ENCODE results near the gene SRF. TPM values are rescaled to one million over a fixed set of nuclear protein-coding genes. Genes with fewer than 3 reads are reported as not detected.

SRF gene
- total and polyA plus RNA-seq, 4 donors, result 2.0 to 11.7 (median 7.1) TPM

DNA sequence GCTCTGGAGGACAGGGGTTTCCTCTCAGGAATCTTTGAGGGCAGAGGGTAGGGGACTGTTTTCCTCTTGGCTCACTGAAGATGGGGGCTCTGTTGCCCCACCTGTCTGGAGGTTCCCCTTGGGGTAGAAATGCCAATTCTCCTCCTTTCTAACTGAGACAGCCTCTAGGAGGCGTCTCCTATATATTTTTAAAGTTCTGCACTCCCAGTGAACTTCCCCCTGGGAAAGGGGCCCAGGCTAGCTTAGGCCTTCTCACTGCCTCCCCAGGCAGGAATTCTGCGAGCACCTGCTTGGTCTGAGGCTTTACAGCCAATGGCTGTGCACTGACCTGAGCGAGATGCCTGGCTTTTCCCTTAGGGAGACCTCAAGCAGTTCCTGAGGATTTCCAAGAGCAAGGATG is 24.8 kb upstream of the SRF start:
- H3K27ac ChIP-seq (ENCODE audit: low read depth in 1 of 2, low read length in 2 of 2), result no peak overlapping the region
- TF ChIP-seq HNF4A (conservative IDR thresholded peaks at IDR 0.05), result no peak
- no peak for TF ChIP-seq TAF1 (conservative IDR thresholded peaks at IDR 0.05)
- no peak for TF ChIP-seq GABPA (IDR thresholded peaks at IDR 0.05 in 1 of 2, conservative IDR thresholded peaks at IDR 0.05 in 1 of 2)
- no peak for TF ChIP-seq HNF4G (IDR thresholded peaks at IDR 0.05)
- TF ChIP-seq NR2F2 (IDR thresholded peaks at IDR 0.05), result no peak
- TF ChIP-seq, protein P1, sequence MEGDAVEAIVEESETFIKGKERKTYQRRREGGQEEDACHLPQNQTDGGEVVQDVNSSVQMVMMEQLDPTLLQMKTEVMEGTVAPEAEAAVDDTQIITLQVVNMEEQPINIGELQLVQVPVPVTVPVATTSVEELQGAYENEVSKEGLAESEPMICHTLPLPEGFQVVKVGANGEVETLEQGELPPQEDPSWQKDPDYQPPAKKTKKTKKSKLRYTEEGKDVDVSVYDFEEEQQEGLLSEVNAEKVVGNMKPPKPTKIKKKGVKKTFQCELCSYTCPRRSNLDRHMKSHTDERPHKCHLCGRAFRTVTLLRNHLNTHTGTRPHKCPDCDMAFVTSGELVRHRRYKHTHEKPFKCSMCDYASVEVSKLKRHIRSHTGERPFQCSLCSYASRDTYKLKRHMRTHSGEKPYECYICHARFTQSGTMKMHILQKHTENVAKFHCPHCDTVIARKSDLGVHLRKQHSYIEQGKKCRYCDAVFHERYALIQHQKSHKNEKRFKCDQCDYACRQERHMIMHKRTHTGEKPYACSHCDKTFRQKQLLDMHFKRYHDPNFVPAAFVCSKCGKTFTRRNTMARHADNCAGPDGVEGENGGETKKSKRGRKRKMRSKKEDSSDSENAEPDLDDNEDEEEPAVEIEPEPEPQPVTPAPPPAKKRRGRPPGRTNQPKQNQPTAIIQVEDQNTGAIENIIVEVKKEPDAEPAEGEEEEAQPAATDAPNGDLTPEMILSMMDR (IDR thresholded peaks at IDR 0.05; ENCODE audit: low read depth, low read length, missing input control), result no peak
- no peak for TF ChIP-seq SP1 (IDR thresholded peaks at IDR 0.05)
- no peak for TF ChIP-seq RXRA (IDR thresholded peaks at IDR 0.05)
- TF ChIP-seq, protein P2, sequence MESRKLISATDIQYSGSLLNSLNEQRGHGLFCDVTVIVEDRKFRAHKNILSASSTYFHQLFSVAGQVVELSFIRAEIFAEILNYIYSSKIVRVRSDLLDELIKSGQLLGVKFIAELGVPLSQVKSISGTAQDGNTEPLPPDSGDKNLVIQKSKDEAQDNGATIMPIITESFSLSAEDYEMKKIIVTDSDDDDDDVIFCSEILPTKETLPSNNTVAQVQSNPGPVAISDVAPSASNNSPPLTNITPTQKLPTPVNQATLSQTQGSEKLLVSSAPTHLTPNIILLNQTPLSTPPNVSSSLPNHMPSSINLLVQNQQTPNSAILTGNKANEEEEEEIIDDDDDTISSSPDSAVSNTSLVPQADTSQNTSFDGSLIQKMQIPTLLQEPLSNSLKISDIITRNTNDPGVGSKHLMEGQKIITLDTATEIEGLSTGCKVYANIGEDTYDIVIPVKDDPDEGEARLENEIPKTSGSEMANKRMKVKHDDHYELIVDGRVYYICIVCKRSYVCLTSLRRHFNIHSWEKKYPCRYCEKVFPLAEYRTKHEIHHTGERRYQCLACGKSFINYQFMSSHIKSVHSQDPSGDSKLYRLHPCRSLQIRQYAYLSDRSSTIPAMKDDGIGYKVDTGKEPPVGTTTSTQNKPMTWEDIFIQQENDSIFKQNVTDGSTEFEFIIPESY (IDR thresholded peaks at IDR 0.05), result no peak
- TF ChIP-seq FOXA1 (IDR thresholded peaks at IDR 0.05), result no peak
- TF ChIP-seq RAD21 (IDR thresholded peaks at IDR 0.05), result no peak
- TF ChIP-seq YY1 (IDR thresholded peaks at IDR 0.05), result no peak
- TF ChIP-seq JUND (IDR thresholded peaks at IDR 0.05), result no peak
- TF ChIP-seq, protein P3, sequence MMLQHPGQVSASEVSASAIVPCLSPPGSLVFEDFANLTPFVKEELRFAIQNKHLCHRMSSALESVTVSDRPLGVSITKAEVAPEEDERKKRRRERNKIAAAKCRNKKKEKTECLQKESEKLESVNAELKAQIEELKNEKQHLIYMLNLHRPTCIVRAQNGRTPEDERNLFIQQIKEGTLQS (IDR thresholded peaks at IDR 0.05), result no peak
- H3K4me3 ChIP-seq (ENCODE audit: low read depth in 1 of 3, low read length in 3 of 3), result no peak overlapping the region
- no peaks in the 10 kb centered on the region for H3K9me3 ChIP-seq (ENCODE audit: control insufficient read depth in 4 of 4, low read length in 3 of 4)
- H3K4me1 ChIP-seq (ENCODE audit: control insufficient read depth in 4 of 4, insufficient read depth in 4 of 4, low read length in 3 of 4), result peaks cover 0 to 21% (median 15%) of the 10 kb centered on the region in 4 donors
- DNase-seq (ENCODE audit: low spot score), result no peak
- 86% methylated on average over 3 of the region's 3 CpGs for WGBS
- H3K27me3 ChIP-seq (ENCODE audit: control insufficient read depth in 4 of 4, insufficient read depth in 4 of 4, low read length in 3 of 4), result no peaks in the 10 kb centered on the region
- H3K36me3 ChIP-seq (ENCODE audit: control insufficient read depth in 4 of 4, insufficient read depth in 3 of 4, low read depth in 1 of 4, low read length in 3 of 4), result no peaks in the 10 kb centered on the region
- no peak overlapping the region for H3K9ac ChIP-seq (ENCODE audit: low read depth in 1 of 2, low read length in 2 of 2)

DNA sequence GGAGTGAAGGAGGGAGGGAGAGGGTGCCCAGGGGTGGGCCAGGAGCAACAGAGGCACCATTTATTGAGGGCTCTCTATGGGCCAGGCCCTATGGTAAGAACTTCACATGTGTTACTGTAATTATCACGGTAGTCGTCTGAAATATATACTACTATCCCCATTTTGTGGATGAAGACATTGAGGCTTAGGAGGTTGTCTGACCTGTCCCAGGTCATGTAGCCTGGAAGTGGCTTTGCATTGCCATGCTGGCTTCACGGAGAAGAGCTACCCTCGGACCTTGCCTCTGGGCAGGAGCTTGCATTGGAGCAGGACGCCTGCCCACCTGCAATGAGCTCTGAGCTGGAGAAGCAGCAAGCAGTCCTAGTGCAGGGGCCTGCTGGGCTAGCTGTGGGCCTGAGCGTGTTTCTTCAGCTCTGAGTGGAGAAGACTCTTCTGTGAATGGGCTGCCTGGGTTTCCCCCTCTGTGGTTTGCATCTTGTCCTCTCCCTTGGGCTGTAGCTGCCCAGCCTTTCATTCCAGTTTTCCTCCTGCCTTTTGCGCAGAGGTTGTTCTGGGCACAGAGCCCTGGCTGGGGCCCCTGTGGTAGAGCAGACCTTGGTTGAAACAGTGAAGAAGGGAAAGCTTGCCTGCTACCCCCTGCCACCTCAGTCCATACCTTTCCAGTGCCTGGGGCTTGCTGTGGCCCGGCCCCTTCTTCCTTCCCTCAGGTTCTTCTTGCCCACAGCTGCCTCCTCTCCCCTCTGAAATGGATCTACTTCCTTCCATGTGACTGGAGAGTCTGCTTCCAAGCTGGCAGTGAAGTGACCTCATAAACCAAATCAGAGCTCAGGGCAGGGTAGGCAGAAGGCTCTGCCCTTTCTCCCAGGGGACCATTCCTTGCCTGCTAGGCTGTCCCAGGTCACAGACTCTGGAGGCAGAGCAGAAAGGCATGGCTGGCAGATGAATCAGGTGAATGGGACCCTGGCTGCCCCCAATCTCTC is 24.1 kb upstream of the SRF start:
- WGBS, result 96% methylated on average over 8 of the region's 8 CpGs
- no peaks in the 10 kb centered on the region for H3K36me3 ChIP-seq (ENCODE audit: control insufficient read depth in 4 of 4, insufficient read depth in 3 of 4, low read depth in 1 of 4, low read length in 3 of 4)
- DNase-seq (ENCODE audit: low spot score), result no peak
- no peak overlapping the region for H3K9ac ChIP-seq (ENCODE audit: low read depth in 1 of 2, low read length in 2 of 2)
- H3K27me3 ChIP-seq (ENCODE audit: control insufficient read depth in 4 of 4, insufficient read depth in 4 of 4, low read length in 3 of 4), result no peaks in the 10 kb centered on the region
- no peak overlapping the region for H3K4me3 ChIP-seq (ENCODE audit: low read depth in 1 of 3, low read length in 3 of 3)
- H3K4me1 ChIP-seq (ENCODE audit: control insufficient read depth in 4 of 4, insufficient read depth in 4 of 4, low read length in 3 of 4), result peaks cover 0 to 21% (median 15%) of the 10 kb centered on the region in 4 donors
- no peak for TF ChIP-seq FOXA2 (IDR thresholded peaks at IDR 0.05)
- no peak for TF ChIP-seq RXRA (IDR thresholded peaks at IDR 0.05)
- no peak for TF ChIP-seq JUND (IDR thresholded peaks at IDR 0.05)
- no peak for TF ChIP-seq EGR1 (IDR thresholded peaks at IDR 0.05; ENCODE audit: low read depth in 2 of 2)
- TF ChIP-seq YY1 (IDR thresholded peaks at IDR 0.05), result no peak
- TF ChIP-seq, protein P3 (IDR thresholded peaks at IDR 0.05), result no peak
- H3K27ac ChIP-seq (ENCODE audit: low read depth in 1 of 2, low read length in 2 of 2), result no peak overlapping the region
- no peaks in the 10 kb centered on the region for H3K9me3 ChIP-seq (ENCODE audit: control insufficient read depth in 4 of 4, low read length in 3 of 4)

Measured in liver (tissue), 9 donors.